K562 (cell line): Measurements from ENCODE around the gene RAB6A.

Source experiments
- E2F8 ChIP-seq: fragments of 450-650 bp; IDR thresholded peaks from 2 replicates; pipeline ENCODE4 v1.7.1; 2018; ENCODE audit warnings: mild to moderate bottlenecking, low read depth; ENCODE audit not compliant: partially characterized antibody
- FOS ChIP-seq: IDR thresholded peaks from 3 replicates; pipeline ENCODE4 v1.6.1; 2011; ENCODE audit not compliant: insufficient read length; ENCODE audit errors: extremely low read depth
- HDAC6 ChIP-seq: IDR thresholded peaks from 2 replicates; pipeline ENCODE4 v1.6.1; 2012; ENCODE audit warnings: low read depth, mild to moderate bottlenecking, control low read depth, inconsistent platforms, low read length, moderate library complexity
- POLR2AphosphoS5 ChIP-seq: IDR thresholded peaks from 2 replicates; pipeline ENCODE4 v1.6.1; 2011; ENCODE audit warnings: mild to moderate bottlenecking, low read depth, low read length, moderate library complexity; ENCODE audit not compliant: control insufficient read depth, insufficient read depth
- POLR2B ChIP-seq: fragments of 450-650 bp; IDR thresholded peaks from 2 replicates; pipeline ENCODE4 v1.6.1; 2018; ENCODE audit warnings: low read depth; ENCODE audit not compliant: partially characterized antibody
- TCF3 ChIP-seq: sonication (generic); formaldehyde crosslinking; IDR thresholded peaks from 2 replicates; pipeline ENCODE4 v1.4.0; 2020; ENCODE audit warnings: mild to moderate bottlenecking, missing genetic modification reagents
- TSHZ1 ChIP-seq: fragments of 250-450 bp; sonication (Bioruptor Pico); IDR thresholded peaks from 2 replicates; pipeline ENCODE4 v1.4.0; 2020; ENCODE audit warnings: mild to moderate bottlenecking, moderate library complexity
- ZBTB1 ChIP-seq: sonication (generic); formaldehyde crosslinking; IDR thresholded peaks from 2 replicates; pipeline ENCODE4 v1.8.1; 2023; ENCODE audit warnings: missing genetic modification reagents, low read depth, mild to moderate bottlenecking, borderline replicate concordance
- ZHX1 ChIP-seq: fragments of 150-350 bp; conservative IDR thresholded peaks from 2 replicates; pipeline ENCODE4 v1.6.1; 2014; ENCODE audit warnings: low read length
- ZNF282 ChIP-seq: sonication (generic); formaldehyde crosslinking; IDR thresholded peaks from 2 replicates; pipeline ENCODE4 v1.8.1; 2023; ENCODE audit warnings: missing genetic modification reagents
- ZNF778 ChIP-seq: fragments of 450-650 bp; formaldehyde crosslinking; IDR thresholded peaks from 2 replicates; pipeline ENCODE4 v1.4.0; 2020; ENCODE audit warnings: mild to moderate bottlenecking, moderate library complexity
- TF ChIP-seq, protein P1 (sequence below), 3 experiments: IDR thresholded peaks in 2 of 3; conservative IDR thresholded peaks in 1 of 3; 2 replicates each; pipeline ENCODE4 v1.5.1; 2011 to 2012; ENCODE audit warnings: low read length in 3 of 3, mild to moderate bottlenecking in 3 of 3, control low read depth in 2 of 3, improper control_type of control experiment in 1 of 3, inconsistent platforms in 1 of 3, low read depth in 1 of 3, mixed read lengths in 1 of 3, moderate library complexity in 1 of 3; ENCODE audit not compliant: insufficient read depth in 2 of 3
- TF ChIP-seq, protein P2 (sequence below): IDR thresholded peaks from 3 replicates; pipeline ENCODE4 v1.6.1; 2011; ENCODE audit warnings: borderline replicate concordance, mild to moderate bottlenecking, moderate library complexity; ENCODE audit not compliant: insufficient read length; ENCODE audit errors: extremely low read depth

DNA sequence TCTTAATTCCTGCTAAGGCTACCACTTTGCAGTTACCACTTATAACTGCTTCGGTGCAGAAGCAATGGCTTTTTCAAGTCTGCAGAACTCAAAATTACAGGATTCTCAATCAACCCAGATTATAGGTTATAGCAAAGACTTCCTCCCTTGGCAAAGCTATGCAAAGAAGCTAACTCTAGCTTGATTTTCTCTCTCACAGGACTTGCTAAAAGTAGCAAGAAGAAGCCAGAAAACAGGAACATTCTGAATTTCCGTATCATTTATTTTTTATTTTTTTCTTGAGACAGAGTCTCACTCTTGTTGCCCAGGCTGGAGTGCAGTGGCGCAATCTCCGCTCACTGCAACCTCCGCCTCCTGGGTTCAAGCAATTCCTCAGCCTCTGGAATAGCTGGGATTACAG, 125.2 kb downstream of the RAB6A start:
- TF ChIP-seq, protein P1, sequence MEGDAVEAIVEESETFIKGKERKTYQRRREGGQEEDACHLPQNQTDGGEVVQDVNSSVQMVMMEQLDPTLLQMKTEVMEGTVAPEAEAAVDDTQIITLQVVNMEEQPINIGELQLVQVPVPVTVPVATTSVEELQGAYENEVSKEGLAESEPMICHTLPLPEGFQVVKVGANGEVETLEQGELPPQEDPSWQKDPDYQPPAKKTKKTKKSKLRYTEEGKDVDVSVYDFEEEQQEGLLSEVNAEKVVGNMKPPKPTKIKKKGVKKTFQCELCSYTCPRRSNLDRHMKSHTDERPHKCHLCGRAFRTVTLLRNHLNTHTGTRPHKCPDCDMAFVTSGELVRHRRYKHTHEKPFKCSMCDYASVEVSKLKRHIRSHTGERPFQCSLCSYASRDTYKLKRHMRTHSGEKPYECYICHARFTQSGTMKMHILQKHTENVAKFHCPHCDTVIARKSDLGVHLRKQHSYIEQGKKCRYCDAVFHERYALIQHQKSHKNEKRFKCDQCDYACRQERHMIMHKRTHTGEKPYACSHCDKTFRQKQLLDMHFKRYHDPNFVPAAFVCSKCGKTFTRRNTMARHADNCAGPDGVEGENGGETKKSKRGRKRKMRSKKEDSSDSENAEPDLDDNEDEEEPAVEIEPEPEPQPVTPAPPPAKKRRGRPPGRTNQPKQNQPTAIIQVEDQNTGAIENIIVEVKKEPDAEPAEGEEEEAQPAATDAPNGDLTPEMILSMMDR (IDR thresholded peaks at IDR 0.05 in 2 of 3, conservative IDR thresholded peaks at IDR 0.05 in 1 of 3; ENCODE audit: insufficient read depth in 2 of 3, low read depth in 1 of 3, low read length in 3 of 3), result no peak
- TF ChIP-seq, protein P2, sequence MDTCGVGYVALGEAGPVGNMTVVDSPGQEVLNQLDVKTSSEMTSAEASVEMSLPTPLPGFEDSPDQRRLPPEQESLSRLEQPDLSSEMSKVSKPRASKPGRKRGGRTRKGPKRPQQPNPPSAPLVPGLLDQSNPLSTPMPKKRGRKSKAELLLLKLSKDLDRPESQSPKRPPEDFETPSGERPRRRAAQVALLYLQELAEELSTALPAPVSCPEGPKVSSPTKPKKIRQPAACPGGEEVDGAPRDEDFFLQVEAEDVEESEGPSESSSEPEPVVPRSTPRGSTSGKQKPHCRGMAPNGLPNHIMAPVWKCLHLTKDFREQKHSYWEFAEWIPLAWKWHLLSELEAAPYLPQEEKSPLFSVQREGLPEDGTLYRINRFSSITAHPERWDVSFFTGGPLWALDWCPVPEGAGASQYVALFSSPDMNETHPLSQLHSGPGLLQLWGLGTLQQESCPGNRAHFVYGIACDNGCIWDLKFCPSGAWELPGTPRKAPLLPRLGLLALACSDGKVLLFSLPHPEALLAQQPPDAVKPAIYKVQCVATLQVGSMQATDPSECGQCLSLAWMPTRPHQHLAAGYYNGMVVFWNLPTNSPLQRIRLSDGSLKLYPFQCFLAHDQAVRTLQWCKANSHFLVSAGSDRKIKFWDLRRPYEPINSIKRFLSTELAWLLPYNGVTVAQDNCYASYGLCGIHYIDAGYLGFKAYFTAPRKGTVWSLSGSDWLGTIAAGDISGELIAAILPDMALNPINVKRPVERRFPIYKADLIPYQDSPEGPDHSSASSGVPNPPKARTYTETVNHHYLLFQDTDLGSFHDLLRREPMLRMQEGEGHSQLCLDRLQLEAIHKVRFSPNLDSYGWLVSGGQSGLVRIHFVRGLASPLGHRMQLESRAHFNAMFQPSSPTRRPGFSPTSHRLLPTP, result no peak
- TF ChIP-seq HDAC6, result no peak
- no peak for TF ChIP-seq FOS
- no peak for TF ChIP-seq POLR2AphosphoS5
- no peak for TF ChIP-seq ZHX1
- TF ChIP-seq ZNF778 (CRISPR knock-in tag), result no peak
- TF ChIP-seq TCF3 (CRISPR knock-in tag), result no peak
- TF ChIP-seq ZBTB1, result no peak
- TF ChIP-seq ZNF282 (CRISPR knock-in tag), result no peak
- no peak for TF ChIP-seq TSHZ1 (CRISPR knock-in tag)
- no peak for TF ChIP-seq E2F8
- no peak for TF ChIP-seq POLR2B
